Bronchial epithelial cell (primary cell): ENCODE data around the gene FICD. TPM values are rescaled to one million over a fixed set of nuclear protein-coding genes. Genes with fewer than 3 reads are reported as not detected.

Source experiments
- DNase-seq: peaks from one replicate; pipeline ENCODE4 v3.0.0-alpha.2; 2010; ENCODE audit warnings: low read depth
- FAIRE-seq: peaks from 2 replicates; lab custom pipeline; 2011; peaks lifted over from hg19 to GRCh38; lab: Jason Lieb, UNC
- H3K27me3 ChIP-seq: 2 replicates; pipeline ENCODE4 v1.5.1; 2011; ENCODE audit warnings: low read length; ENCODE audit not compliant: control insufficient read depth, insufficient read depth
- H3K36me3 ChIP-seq: 2 replicates; pipeline ENCODE4 v1.5.1; 2011; ENCODE audit warnings: low read length; ENCODE audit not compliant: control insufficient read depth, insufficient read depth
- H3K4me3 ChIP-seq: 2 replicates; pipeline ENCODE4 v1.5.1; 2011; ENCODE audit warnings: mild to moderate bottlenecking, low read depth, low read length, control low read depth
- CTCF ChIP-seq: IDR thresholded peaks from 2 replicates; pipeline ENCODE4 v1.5.1; 2011; ENCODE audit warnings: mild to moderate bottlenecking, moderate library complexity, low read length, control low read depth, inconsistent platforms; ENCODE audit not compliant: insufficient read depth, severe bottlenecking
- total RNA-seq: library from RNA; depleted of rRNA; stranded (reverse); fragments of >200 nt; gene quantifications from 2 replicates; pipeline ENCODE4 v1.2.1, GENCODE V29; 2014

The FICD gene
- total RNA-seq, 1 donor from 2014 or later = 11.6 TPM

DNA sequence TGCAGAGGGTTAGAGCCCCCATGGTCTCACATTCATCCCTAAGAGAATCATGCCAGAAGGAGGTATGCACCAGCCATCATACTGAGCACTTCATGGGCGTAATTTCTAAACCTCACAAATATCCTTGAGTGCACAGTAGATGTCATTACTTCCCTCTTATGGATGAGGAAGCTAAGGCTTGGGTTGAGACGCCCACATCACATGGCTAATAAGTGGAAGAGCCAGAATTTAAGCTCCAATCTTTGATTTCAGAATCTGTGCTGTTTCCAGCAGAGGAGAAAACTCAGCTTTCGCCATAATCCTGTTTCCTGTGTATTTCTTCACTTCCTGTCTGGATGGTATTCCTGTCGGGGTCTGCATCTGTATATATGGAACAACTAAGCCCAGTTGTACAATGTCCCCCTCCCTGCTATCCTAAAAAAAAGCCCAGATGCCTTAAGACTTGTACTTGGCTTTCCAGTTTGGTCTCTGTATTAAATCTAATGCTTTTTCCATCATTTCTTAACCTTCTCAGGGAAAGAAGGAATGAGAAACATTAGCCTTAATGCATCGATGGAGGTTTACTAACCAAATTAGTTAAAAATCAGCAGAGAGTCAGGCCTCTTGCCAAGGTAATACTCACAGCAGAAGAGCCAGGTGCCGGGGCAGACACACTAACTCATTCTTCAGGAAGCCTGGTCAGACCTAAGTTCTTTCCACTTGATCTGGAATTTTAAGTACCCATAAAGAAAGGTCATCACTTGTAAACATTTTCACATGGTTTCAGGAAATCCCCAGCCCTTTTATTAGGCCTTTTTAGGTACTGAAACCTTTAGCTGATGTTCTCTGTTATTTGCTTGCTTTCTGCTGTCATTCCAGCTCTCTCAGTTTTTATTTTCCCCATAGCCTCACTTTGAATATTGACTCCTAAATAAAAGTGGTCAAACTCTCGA is 52.6 kb downstream of the FICD start:
- Histone ChIP-seq H3K36me3 (peaks cover 29% of the 10 kb centered on the region), H3K27me3 (no peaks in the 10 kb centered on the region), H3K4me3 (no peak overlapping the region)
- no peak for FAIRE-seq
- no peak for DNase-seq
- TF ChIP-seq CTCF = no peak

- no peak for TF ChIP-seq CTCF
- no peak for DNase-seq
- FAIRE-seq = no peak
- H3K36me3 ChIP-seq = peaks cover 29% of the 10 kb centered on the region
- no peak overlapping the region for H3K4me3 ChIP-seq
- no peaks in the 10 kb centered on the region for H3K27me3 ChIP-seq
These were observed 53.5 kb downstream of the FICD start for GRCh38 chr12:108568338-108569154.

Other genes starting within 250 kb of the FICD start
- gene CMKLR1, start 176.0 kb upstream of the FICD start, total RNA-seq = not detected in 2 replicates
- 41.6 and 108 TPM in 2 replicates for gene SART3, start 45.9 kb downstream of the FICD start, total RNA-seq
- gene ISCU, start 47.3 kb downstream of the FICD start, total RNA-seq = 141 and 155 TPM in 2 replicates
- gene TMEM119, start 82.8 kb downstream of the FICD start, total RNA-seq = 0.79 TPM in 1 of 2 replicates, not detected in the other
- gene SELPLG, start 118.6 kb downstream of the FICD start, total RNA-seq = under 0.01 and 0.13 TPM in 2 replicates
- 151 and 152 TPM in 2 replicates for gene CORO1C, start 216.2 kb downstream of the FICD start, total RNA-seq